ENCODE data around the gene ATF2. TPM values are rescaled to one million over a fixed set of nuclear protein-coding genes. Genes with fewer than 3 reads are reported as not detected.

ATF2 gene
- polyA plus RNA-seq, 3 donors, result 17.4 to 24.0 (median 22.1) TPM

DNA sequence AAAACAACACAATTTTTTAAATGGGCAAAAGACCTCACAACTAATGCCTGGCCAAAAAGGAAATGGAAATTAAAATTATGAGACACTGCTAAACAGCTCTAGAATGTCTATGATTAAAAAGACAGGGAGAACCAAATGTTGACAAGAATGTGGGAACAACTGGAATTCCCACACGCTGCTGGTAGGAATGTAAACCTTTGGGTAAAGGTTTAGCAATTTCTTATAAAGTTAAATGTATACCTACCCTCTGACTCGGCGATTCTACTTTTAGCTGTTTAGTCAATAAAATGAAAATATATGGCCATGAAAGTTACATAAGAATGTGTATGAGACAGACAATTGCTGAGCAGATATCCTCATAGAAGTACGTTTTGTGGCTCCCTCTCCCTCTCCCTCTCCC, 60.9 kb downstream of the ATF2 start:
- Mint-ChIP-seq H3K4me1 (no peaks in the 10 kb centered on the region), H3K9me3 (no peaks in the 10 kb centered on the region), H3K27me3 (ENCODE audit: low read depth in 3 of 3) (peaks cover 0 to 2% (median 0%) of the 10 kb centered on the region in 3 donors), H3K27ac (no peak overlapping the region), H3K36me3 (peaks cover 53 to 69% of the 10 kb centered on the region in 2 donors), H3K4me3 (no peak overlapping the region)
- Histone ChIP-seq H2AFZ (ENCODE audit: insufficient read depth, low read depth, low read length, poor library complexity, severe bottlenecking) (no peak overlapping the region), H4K20me1 (ENCODE audit: insufficient read depth, low read length) (no peaks in the 10 kb centered on the region), H3K4me1 (ENCODE audit: control insufficient read depth in 1 of 2, insufficient read depth in 2 of 2, low read length in 2 of 2) (no peaks in the 10 kb centered on the region), H3K27me3 (ENCODE audit: control insufficient read depth in 2 of 2, insufficient read depth in 2 of 2, low read length in 2 of 2) (no peaks in the 10 kb centered on the region), H3K27ac (ENCODE audit: low read depth in 1 of 2, low read length in 2 of 2) (no peak overlapping the region), H3K9me3 (replicated peaks in 1 of 2; ENCODE audit: control insufficient read depth in 1 of 2, insufficient read depth in 1 of 2, low read length in 2 of 2) (no peaks in the 10 kb centered on the region), H3K4me2 (replicated peaks; ENCODE audit: extremely low read depth, low read length, poor library complexity, severe bottlenecking) (no peak overlapping the region), H3K4me3 (replicated peaks in 1 of 3; ENCODE audit: low read depth in 2 of 3, low read length in 3 of 3) (no peak overlapping the region), H3K36me3 (replicated peaks in 1 of 2; ENCODE audit: control insufficient read depth in 1 of 2, insufficient read depth in 2 of 2, low read length in 2 of 2) (peaks cover 37 to 69% of the 10 kb centered on the region in 2 donors), H3K9ac (ENCODE audit: insufficient read depth, low read length, poor library complexity, severe bottlenecking) (no peak overlapping the region), H3K79me2 (ENCODE audit: insufficient read depth, low read length) (no peaks in the 10 kb centered on the region)
- intact Hi-C loops (cut with micrococcal nuclease), result no loop called here
- no CpG with 5 or more reads among the region's 4 CpGs for WGBS (ENCODE audit: insufficient coverage)
- TF ChIP-seq, protein P1, sequence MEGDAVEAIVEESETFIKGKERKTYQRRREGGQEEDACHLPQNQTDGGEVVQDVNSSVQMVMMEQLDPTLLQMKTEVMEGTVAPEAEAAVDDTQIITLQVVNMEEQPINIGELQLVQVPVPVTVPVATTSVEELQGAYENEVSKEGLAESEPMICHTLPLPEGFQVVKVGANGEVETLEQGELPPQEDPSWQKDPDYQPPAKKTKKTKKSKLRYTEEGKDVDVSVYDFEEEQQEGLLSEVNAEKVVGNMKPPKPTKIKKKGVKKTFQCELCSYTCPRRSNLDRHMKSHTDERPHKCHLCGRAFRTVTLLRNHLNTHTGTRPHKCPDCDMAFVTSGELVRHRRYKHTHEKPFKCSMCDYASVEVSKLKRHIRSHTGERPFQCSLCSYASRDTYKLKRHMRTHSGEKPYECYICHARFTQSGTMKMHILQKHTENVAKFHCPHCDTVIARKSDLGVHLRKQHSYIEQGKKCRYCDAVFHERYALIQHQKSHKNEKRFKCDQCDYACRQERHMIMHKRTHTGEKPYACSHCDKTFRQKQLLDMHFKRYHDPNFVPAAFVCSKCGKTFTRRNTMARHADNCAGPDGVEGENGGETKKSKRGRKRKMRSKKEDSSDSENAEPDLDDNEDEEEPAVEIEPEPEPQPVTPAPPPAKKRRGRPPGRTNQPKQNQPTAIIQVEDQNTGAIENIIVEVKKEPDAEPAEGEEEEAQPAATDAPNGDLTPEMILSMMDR (IDR thresholded peaks at IDR 0.05), result no peak
- no peak for DNase-seq

DNA sequence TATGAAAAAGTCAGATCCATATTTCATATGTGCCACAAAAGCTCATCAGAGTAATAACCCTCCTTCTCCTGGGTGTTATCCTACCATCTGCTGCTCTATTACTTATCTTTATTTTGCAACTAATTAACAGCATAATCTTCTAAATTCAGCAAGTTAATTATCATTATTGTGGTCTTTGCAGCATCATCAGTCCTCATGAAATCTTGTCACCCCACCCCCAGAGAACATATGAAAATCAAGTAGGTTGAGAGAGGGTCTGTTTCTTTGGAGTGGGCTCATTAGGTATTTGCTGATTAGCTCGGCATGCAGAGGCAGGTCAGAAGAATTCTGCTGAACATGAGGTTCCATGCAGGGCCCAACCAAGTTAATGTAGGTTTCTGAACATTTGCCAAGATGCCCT, 64.8 kb downstream of the ATF2 start:
- H3K4me3 Mint-ChIP-seq, result no peak overlapping the region

More for the DNA sequence above, 64.8 kb downstream of the ATF2 start:
- WGBS (ENCODE audit: insufficient coverage), result 100% methylated on average over 1 of the region's 1 CpG
- H3K27me3 Mint-ChIP-seq (ENCODE audit: low read depth in 3 of 3), result peaks cover 0 to 2% (median 0%) of the 10 kb centered on the region in 3 donors
- H3K4me2 ChIP-seq (replicated peaks; ENCODE audit: extremely low read depth, low read length, poor library complexity, severe bottlenecking), result no peak overlapping the region
- no peak overlapping the region for H3K4me3 ChIP-seq (replicated peaks in 1 of 3; ENCODE audit: low read depth in 2 of 3, low read length in 3 of 3)
- intact Hi-C loops (cut with micrococcal nuclease), result no loop called here
- no peak overlapping the region for H3K9ac ChIP-seq (ENCODE audit: insufficient read depth, low read length, poor library complexity, severe bottlenecking)
- no peak for DNase-seq
- no peaks in the 10 kb centered on the region for H3K79me2 ChIP-seq (ENCODE audit: insufficient read depth, low read length)
- peaks cover 50 to 66% of the 10 kb centered on the region in 2 donors for H3K36me3 Mint-ChIP-seq
- H3K9me3 Mint-ChIP-seq, result no peaks in the 10 kb centered on the region
- H3K4me1 Mint-ChIP-seq, result no peaks in the 10 kb centered on the region
- H3K27me3 ChIP-seq (ENCODE audit: control insufficient read depth in 2 of 2, insufficient read depth in 2 of 2, low read length in 2 of 2), result no peaks in the 10 kb centered on the region
- TF ChIP-seq, protein P1 (IDR thresholded peaks at IDR 0.05), result no peak
- no peak overlapping the region for H3K27ac ChIP-seq (ENCODE audit: low read depth in 1 of 2, low read length in 2 of 2)
- no peaks in the 10 kb centered on the region for H4K20me1 ChIP-seq (ENCODE audit: insufficient read depth, low read length)
- H3K9me3 ChIP-seq (replicated peaks in 1 of 2; ENCODE audit: control insufficient read depth in 1 of 2, insufficient read depth in 1 of 2, low read length in 2 of 2), result no peaks in the 10 kb centered on the region
- H2AFZ ChIP-seq (ENCODE audit: insufficient read depth, low read depth, low read length, poor library complexity, severe bottlenecking), result no peak overlapping the region
- H3K36me3 ChIP-seq (replicated peaks in 1 of 2; ENCODE audit: control insufficient read depth in 1 of 2, insufficient read depth in 2 of 2, low read length in 2 of 2), result peaks cover 32 to 70% of the 10 kb centered on the region in 2 donors
- H3K4me1 ChIP-seq (ENCODE audit: control insufficient read depth in 1 of 2, insufficient read depth in 2 of 2, low read length in 2 of 2), result no peaks in the 10 kb centered on the region
- no peak overlapping the region for H3K27ac Mint-ChIP-seq
